ENCODE data around the gene KCNAB3. TPM values are rescaled to one million over a fixed set of nuclear protein-coding genes. Genes with fewer than 3 reads are reported as not detected.

KCNAB3 gene
- total and polyA plus RNA-seq, 9 of the 15 experiments (the other 6 are each of a cell fraction or from before 2014, with no cell fraction given), result 0.03 to 2.5 (median 1.1) TPM

- TF ChIP-seq SUPT5H (IDR thresholded peaks at IDR 0.05), result peak; percentile 54
- no peak for TF ChIP-seq NFIX (CRISPR knock-in tag; IDR thresholded peaks at IDR 0.05; ENCODE audit: low read depth)
- TF ChIP-seq TBP (optimal IDR thresholded peaks at IDR 0.05; ENCODE audit: low read depth, low read length), result peak; percentile 15
- TF ChIP-seq, protein P1, sequence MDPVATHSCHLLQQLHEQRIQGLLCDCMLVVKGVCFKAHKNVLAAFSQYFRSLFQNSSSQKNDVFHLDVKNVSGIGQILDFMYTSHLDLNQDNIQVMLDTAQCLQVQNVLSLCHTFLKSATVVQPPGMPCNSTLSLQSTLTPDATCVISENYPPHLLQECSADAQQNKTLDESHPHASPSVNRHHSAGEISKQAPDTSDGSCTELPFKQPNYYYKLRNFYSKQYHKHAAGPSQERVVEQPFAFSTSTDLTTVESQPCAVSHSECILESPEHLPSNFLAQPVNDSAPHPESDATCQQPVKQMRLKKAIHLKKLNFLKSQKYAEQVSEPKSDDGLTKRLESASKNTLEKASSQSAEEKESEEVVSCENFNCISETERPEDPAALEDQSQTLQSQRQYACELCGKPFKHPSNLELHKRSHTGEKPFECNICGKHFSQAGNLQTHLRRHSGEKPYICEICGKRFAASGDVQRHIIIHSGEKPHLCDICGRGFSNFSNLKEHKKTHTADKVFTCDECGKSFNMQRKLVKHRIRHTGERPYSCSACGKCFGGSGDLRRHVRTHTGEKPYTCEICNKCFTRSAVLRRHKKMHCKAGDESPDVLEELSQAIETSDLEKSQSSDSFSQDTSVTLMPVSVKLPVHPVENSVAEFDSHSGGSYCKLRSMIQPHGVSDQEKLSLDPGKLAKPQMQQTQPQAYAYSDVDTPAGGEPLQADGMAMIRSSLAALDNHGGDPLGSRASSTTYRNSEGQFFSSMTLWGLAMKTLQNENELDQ (CRISPR knock-in tag; IDR thresholded peaks at IDR 0.05; ENCODE audit: borderline replicate concordance), result no peak
- TF ChIP-seq, protein P2, sequence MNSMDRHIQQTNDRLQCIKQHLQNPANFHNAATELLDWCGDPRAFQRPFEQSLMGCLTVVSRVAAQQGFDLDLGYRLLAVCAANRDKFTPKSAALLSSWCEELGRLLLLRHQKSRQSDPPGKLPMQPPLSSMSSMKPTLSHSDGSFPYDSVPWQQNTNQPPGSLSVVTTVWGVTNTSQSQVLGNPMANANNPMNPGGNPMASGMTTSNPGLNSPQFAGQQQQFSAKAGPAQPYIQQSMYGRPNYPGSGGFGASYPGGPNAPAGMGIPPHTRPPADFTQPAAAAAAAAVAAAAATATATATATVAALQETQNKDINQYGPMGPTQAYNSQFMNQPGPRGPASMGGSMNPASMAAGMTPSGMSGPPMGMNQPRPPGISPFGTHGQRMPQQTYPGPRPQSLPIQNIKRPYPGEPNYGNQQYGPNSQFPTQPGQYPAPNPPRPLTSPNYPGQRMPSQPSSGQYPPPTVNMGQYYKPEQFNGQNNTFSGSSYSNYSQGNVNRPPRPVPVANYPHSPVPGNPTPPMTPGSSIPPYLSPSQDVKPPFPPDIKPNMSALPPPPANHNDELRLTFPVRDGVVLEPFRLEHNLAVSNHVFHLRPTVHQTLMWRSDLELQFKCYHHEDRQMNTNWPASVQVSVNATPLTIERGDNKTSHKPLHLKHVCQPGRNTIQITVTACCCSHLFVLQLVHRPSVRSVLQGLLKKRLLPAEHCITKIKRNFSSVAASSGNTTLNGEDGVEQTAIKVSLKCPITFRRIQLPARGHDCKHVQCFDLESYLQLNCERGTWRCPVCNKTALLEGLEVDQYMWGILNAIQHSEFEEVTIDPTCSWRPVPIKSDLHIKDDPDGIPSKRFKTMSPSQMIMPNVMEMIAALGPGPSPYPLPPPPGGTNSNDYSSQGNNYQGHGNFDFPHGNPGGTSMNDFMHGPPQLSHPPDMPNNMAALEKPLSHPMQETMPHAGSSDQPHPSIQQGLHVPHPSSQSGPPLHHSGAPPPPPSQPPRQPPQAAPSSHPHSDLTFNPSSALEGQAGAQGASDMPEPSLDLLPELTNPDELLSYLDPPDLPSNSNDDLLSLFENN (IDR thresholded peaks at IDR 0.05; ENCODE audit: low read depth in 2 of 2, low read length in 2 of 2), result no peak
- peak; percentile 11 for TF ChIP-seq CHD4 (IDR thresholded peaks at IDR 0.05; ENCODE audit: insufficient read depth, insufficient replicate concordance, low read depth, low read length, poor library complexity, severe bottlenecking)
- TF ChIP-seq, protein P3, sequence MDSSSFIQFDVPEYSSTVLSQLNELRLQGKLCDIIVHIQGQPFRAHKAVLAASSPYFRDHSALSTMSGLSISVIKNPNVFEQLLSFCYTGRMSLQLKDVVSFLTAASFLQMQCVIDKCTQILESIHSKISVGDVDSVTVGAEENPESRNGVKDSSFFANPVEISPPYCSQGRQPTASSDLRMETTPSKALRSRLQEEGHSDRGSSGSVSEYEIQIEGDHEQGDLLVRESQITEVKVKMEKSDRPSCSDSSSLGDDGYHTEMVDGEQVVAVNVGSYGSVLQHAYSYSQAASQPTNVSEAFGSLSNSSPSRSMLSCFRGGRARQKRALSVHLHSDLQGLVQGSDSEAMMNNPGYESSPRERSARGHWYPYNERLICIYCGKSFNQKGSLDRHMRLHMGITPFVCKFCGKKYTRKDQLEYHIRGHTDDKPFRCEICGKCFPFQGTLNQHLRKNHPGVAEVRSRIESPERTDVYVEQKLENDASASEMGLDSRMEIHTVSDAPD (CRISPR knock-in tag; IDR thresholded peaks at IDR 0.05), result no peak
- TF ChIP-seq, protein P4, sequence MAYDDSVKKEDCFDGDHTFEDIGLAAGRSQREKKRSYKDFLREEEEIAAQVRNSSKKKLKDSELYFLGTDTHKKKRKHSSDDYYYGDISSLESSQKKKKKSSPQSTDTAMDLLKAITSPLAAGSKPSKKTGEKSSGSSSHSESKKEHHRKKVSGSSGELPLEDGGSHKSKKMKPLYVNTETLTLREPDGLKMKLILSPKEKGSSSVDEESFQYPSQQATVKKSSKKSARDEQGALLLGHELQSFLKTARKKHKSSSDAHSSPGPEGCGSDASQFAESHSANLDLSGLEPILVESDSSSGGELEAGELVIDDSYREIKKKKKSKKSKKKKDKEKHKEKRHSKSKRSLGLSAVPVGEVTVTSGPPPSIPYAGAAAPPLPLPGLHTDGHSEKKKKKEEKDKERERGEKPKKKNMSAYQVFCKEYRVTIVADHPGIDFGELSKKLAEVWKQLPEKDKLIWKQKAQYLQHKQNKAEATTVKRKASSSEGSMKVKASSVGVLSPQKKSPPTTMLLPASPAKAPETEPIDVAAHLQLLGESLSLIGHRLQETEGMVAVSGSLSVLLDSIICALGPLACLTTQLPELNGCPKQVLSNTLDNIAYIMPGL (CRISPR knock-in tag; IDR thresholded peaks at IDR 0.05), result no peak
- peak; percentile 74 for TF ChIP-seq POLR2A (conservative IDR thresholded peaks at IDR 0.05)
- no peak for TF ChIP-seq XRCC5 (IDR thresholded peaks at IDR 0.05; ENCODE audit: low read depth, low read length)
- TF ChIP-seq ZBTB26 (CRISPR knock-in tag; IDR thresholded peaks at IDR 0.05), result no peak
- TF ChIP-seq TAF1 (IDR thresholded peaks at IDR 0.05; ENCODE audit: control insufficient read depth, extremely low read depth, insufficient read depth, low read length, severe bottlenecking), result peak; percentile 22
- TF ChIP-seq MAZ (CRISPR knock-in tag; conservative IDR thresholded peaks at IDR 0.05 in 1 of 2, IDR thresholded peaks at IDR 0.05 in 1 of 2), result peak in 1 of 2 experiments; percentile 29; a peak in 3 of 4 replicates
- TF ChIP-seq POU5F1 (IDR thresholded peaks at IDR 0.05; ENCODE audit: borderline replicate concordance, low read depth, low read length, partially characterized antibody), result no peak
These were observed 44.1 kb downstream of the KCNAB3 start (continued) for GRCh38 chr17:7885367-7886226.

All from K562 (cell line).